COR-L47 (cell line): ENCODE results near the gene UEVLD.

Experiments
- DNase-seq: peaks from one replicate; lab custom pipeline; 2025; lab: John Stamatoyannopoulos, UW

The UEVLD gene

DNA sequence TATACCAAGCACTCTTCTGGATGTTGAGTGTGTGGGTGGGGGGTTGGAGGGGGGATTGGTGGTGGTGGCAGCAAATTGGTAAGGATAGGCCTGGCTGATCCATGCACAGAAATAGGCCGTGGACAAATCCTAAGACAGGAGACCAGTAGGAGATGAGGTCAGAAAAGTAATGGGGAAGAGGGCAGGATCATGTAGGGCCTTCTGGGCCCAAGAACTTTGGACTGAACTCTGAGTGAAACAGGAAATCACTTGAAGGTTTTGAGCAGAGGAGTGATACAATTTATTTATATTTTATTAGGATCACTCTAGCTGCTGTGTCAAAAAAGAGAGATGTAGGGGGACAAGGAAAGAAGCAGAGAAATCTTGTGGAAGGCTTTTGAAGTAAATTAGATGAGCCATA, 90.5 kb downstream of the UEVLD start:
- no peak for DNase-seq

DNA sequence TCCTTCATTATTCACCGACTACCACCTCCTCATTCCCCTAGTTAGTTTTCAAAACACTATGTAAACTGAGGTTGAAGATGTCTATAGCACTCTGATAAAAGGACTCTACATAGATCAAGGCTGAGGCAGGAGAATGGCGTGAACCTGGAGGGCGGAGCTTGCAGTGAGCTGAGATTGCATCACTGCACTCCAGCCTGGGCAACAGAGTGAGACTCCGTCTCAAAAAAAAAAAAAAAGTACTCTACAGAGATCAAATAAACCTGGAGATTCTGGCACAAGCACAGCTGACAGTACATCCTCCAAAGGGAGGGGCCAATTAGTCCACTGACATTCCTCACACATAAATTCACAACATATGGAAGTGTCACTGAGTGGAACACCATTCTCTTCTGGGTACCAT, 92.8 kb downstream of the UEVLD start:
- DNase-seq, result no peak

DNA sequence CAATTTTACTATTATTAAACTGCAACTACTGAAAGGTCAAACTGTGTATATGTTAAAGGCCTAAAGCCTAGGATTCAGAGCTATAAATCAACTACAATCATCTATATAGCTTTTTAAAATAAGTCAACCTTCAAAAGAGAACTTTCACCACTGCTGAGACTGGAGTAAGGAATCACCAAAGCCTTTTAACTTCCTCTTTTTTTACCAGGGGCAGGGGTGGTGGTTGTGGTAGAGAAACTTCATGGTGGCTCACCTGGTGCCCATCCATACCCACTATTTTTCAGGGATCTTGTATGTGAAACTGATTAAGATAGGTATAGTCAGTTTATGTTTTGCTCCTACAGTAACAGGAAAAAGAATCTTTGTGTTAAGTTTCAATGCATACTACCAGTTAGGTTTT, 93.3 kb downstream of the UEVLD start:
- no peak for DNase-seq

DNA sequence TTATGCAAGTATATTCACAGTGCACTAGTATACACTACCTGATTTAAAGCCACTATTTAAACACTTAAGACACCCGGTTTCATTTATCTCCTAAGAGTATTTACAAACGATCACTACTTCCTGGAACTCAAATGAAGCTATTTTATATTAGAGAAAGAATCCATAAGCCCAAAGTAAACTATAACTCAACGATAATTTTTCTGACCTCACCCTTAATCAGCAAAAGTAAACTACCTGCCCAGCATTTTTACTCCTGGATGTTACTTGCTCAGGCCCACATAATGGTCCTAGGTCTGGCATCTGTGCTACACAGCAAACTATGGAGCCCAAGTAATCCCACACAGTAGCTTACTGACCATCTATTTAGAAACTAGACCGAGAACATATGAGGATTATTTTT, 95.2 kb downstream of the UEVLD start:
- no peak for DNase-seq

DNA sequence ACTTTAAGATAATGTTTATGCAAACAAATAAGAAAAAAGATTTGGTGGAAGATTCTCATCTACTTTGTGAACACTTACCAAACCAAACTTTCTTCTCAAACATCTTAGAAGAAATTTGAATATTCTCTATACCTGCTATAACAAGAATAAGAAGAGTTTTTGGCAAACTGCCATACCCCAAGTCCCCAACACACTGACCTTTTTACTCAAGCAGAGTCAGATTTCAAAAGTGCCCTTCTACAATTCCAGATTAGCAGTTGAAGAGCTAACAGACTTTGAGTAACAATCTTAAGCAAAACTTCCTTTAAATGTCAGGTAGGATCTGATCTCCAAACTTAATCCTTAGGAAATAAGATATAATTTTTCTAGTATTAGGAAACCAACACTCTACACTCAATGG, 95.6 kb downstream of the UEVLD start:
- DNase-seq, result no peak

DNA sequence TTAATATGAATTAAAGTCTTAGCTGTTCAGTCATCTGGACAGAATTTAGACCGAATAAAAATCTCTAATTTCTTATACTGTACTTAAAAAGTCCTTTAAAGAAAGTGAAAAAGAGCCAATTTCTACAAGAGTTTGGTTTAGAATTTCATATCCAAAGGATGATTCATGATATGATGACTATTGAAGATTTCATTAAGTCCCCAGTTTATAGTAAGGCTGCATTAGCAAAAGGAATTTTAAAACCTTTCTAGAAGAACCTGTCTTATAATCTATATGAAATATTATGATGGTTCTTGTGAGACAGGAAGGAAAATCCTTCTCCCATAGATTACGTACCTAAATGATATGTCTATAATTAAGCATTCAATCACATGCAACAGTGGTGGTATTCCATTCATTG, 96.6 kb downstream of the UEVLD start:
- no peak for DNase-seq

DNA sequence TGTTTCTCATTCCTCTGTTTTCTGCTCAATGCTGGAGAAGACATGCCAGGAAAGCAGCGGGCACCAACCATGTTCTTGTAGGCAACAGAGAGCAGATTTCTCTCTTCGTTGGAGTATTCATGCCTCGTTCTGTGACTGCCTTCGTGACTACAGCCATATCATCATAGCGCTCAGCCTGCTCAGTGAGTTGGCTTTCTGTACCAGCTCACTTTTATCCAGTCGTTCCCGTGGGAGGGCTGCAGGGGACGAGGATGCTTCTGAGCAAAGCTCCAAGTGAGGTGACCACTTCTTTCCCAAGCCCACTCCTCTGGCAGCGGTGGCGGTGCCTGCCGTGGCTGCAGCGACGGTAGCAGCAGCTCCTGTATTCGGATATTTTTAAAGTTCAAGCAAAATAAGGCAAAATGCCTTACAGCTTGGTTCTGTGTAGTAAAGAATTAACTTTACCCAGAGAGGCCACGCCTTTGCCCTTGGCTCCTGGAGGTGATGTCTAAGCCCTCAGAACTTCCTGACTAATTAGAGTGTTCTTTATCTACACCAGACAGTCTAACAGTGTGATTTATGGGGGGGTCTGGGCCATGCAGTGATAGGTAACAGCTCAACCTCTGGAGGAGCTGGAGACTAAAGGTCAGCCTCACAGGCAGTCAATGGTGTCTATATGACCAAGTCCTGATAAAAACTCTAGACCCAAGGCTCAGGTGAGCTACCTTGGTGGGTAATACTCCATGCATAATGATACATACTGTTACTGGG, 97.6 kb downstream of the UEVLD start:
- no peak for DNase-seq

DNA sequence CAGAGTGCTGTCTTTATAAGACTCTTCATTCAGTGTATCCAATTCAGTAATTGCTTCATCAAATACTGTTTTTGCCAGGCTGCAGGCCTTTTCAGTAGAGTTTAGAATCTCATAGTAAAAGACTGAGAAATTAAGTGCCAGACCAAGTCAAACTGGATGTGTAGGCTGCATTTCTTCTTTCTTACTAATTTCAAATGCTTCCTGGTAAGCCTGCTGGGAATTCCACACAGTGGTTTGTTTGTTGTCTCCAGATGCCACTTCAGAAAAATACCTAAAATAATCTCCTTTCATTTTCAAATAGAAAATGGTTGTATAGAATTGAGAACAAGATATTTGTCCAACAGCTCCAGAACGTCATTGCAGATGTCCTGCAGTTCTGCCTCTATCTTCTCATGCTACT, 98.2 kb downstream of the UEVLD start:
- no peak for DNase-seq

DNA sequence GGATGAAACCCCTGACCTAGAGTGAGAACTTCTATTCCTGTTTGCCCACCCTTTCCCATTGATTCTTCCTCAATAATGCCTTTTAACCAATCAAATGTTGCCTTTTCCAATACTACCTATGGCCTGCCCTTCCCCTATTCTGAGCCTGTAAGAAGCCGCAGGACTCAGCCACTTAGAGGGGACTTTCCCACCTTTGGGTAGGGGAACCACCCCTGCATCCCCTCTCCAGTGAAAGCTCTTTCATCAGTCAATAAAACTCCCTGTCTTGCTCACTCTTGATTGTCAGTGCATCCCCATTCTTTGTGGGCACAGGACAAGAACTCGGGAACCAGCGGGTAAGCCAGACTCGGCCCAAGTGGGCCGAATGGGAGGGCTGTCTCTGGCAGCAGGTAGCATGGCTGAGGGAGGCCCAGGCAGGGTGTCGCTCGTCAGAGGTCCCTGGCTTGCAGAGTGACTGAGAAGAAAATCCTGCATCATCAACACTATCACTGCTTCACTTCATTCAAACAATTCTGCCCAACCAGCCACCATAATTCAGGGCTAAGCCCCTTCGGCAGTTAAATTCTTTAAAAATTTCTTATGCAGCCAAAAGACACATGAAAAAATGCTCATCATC, 102.5 kb downstream of the UEVLD start:
- no peak for DNase-seq
